HEK293 (cell line): ENCODE measurements around the gene WNT11.

Source experiments
- CTCF ChIA-PET: fragments of 350-600 bp; formaldehyde crosslinking; extraction: SDS; loops from one replicate; lab custom pipeline; 2021; ENCODE audit warnings: antibody characterized with exemption; lab: Yijun Ruan, JAX
- POLR2A ChIA-PET: fragments of 300-600 bp; formaldehyde crosslinking; extraction: SDS; loops from one replicate; lab custom pipeline; 2020; ENCODE audit warnings: antibody characterized with exemption, inconsistent platforms; lab: Yijun Ruan, JAX
- H3K27ac ChIP-seq: fragments of 200-500 bp; sonication (Bioruptor generic); 2 replicates; pipeline ENCODE4 v1.5.1; 2014; ENCODE audit warnings: low read depth, low read length, control low read depth, inconsistent platforms; ENCODE audit errors: extremely low read depth
- H3K36me3 ChIP-seq, 2 experiments: fragments of 200-500 bp in 1 of 2; sonication (Bioruptor generic) in 1 of 2; 1 replicate in 1 of 2; 2 replicates in 1 of 2; pipeline ENCODE4 v1.5.1; 2014 to 2017; ENCODE audit warnings: inconsistent platforms in 2 of 2, low read length in 2 of 2; ENCODE audit not compliant: control insufficient read depth in 2 of 2, insufficient read depth in 1 of 2
- H3K4me1 ChIP-seq: fragments of 200-500 bp; sonication (Bioruptor generic); 2 replicates; pipeline ENCODE4 v1.5.1; 2014; ENCODE audit warnings: mild to moderate bottlenecking, low read length, inconsistent platforms; ENCODE audit not compliant: control insufficient read depth, insufficient read depth
- H3K4me3 ChIP-seq: 2 replicates; pipeline ENCODE4 v1.5.1; 2011; ENCODE audit warnings: low read depth, mild to moderate bottlenecking, control low read depth, low read length, moderate library complexity
- H3K9me3 ChIP-seq: fragments of 200-500 bp; sonication (Bioruptor generic); 2 replicates; pipeline ENCODE4 v1.5.1; 2014; ENCODE audit warnings: low read depth, low read length, inconsistent platforms; ENCODE audit not compliant: control insufficient read depth, insufficient read depth
- FEZF1 ChIP-seq: fragments of 450-650 bp; formaldehyde crosslinking; IDR thresholded peaks from 2 replicates; pipeline ENCODE4 v1.5.1; 2016; ENCODE audit warnings: missing biosample characterization, missing genetic modification characterization
- HOXD13 ChIP-seq: sonication (generic); formaldehyde crosslinking; IDR thresholded peaks from 2 replicates; pipeline ENCODE4 v1.8.0; 2022; ENCODE audit warnings: missing genetic modification reagents, borderline replicate concordance
- SCRT2 ChIP-seq: fragments of 450-650 bp; formaldehyde crosslinking; IDR thresholded peaks from 2 replicates; pipeline ENCODE4 v1.5.1; 2016; ENCODE audit warnings: missing biosample characterization, missing genetic modification characterization
- SETDB1 ChIP-seq: IDR thresholded peaks from one replicate; pipeline ENCODE4 v1.6.1; 2017; ENCODE audit warnings: mild to moderate bottlenecking, low read length, moderate library complexity, mixed read lengths; ENCODE audit not compliant: insufficient read length
- ZBTB1 ChIP-seq: fragments of 450-650 bp; formaldehyde crosslinking; IDR thresholded peaks from 2 replicates; pipeline ENCODE4 v1.5.1; 2016; ENCODE audit warnings: missing biosample characterization, missing genetic modification characterization
- ZBTB17 ChIP-seq: fragments of 450-650 bp; formaldehyde crosslinking; IDR thresholded peaks from 2 replicates; pipeline ENCODE4 v1.5.1; 2016; ENCODE audit warnings: missing biosample characterization, missing genetic modification characterization
- ZBTB8A ChIP-seq: fragments of 450-650 bp; formaldehyde crosslinking; IDR thresholded peaks from 2 replicates; pipeline ENCODE4 v1.5.1; 2016; ENCODE audit warnings: missing biosample characterization, missing genetic modification characterization
- ZNF23 ChIP-seq: fragments of 450-650 bp; formaldehyde crosslinking; IDR thresholded peaks from 2 replicates; pipeline ENCODE4 v1.5.1; 2016; ENCODE audit warnings: missing biosample characterization, missing genetic modification characterization, borderline replicate concordance
- ZNF24 ChIP-seq: fragments of 450-650 bp; formaldehyde crosslinking; IDR thresholded peaks from 2 replicates; pipeline ENCODE4 v1.5.1; 2016; ENCODE audit warnings: missing biosample characterization, missing genetic modification characterization
- ZNF248 ChIP-seq: fragments of 450-650 bp; formaldehyde crosslinking; IDR thresholded peaks from 2 replicates; pipeline ENCODE4 v1.5.1; 2017; ENCODE audit warnings: missing biosample characterization, missing genetic modification characterization
- ZNF513 ChIP-seq: fragments of 450-650 bp; IDR thresholded peaks from 2 replicates; pipeline ENCODE4 v1.5.1; 2018; ENCODE audit warnings: missing biosample characterization, missing genetic modification characterization
- ZNF664 ChIP-seq: fragments of 450-650 bp; formaldehyde crosslinking; IDR thresholded peaks from 2 replicates; pipeline ENCODE4 v1.5.1; 2016; ENCODE audit warnings: missing biosample characterization, missing genetic modification characterization
- ZNF701 ChIP-seq: fragments of 450-650 bp; formaldehyde crosslinking; IDR thresholded peaks from 2 replicates; pipeline ENCODE4 v1.5.1; 2016; ENCODE audit warnings: missing biosample characterization, missing genetic modification characterization
- ZSCAN4 ChIP-seq: fragments of 450-650 bp; formaldehyde crosslinking; IDR thresholded peaks from 2 replicates; pipeline ENCODE4 v1.5.1; 2017; ENCODE audit warnings: missing biosample characterization, missing genetic modification characterization
- TF ChIP-seq, protein P1 (sequence below): fragments of 450-650 bp; formaldehyde crosslinking; IDR thresholded peaks from 2 replicates; pipeline ENCODE4 v1.5.1; 2017; ENCODE audit warnings: missing biosample characterization, missing genetic modification characterization
- TF ChIP-seq, protein P2 (sequence below): fragments of 450-650 bp; formaldehyde crosslinking; IDR thresholded peaks from 2 replicates; pipeline ENCODE4 v1.5.1; 2017; ENCODE audit warnings: missing biosample characterization, missing genetic modification characterization

Gene WNT11

DNA sequence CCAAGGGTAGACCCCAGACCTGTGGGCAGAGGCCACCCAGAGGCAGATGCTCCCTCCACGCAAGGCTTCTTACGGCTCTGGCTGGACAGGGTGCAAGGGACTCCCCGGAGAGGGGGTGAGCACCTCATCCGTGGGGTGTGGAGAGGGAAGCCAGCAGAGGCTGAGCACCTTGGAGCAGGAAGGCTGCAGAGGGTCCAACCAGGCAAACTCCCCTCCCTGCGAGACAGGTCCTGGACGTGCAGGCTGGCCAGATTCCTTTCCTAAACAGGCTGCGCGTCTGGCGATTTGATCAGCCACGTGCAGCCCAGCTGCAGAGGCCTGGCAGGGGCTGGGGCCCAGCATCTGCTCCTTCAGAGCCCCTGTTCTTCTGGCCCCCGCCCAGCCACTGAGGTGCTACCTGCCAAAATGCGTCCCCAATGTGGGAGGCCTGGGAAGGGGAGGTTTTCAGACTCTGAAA is 49.3 kb downstream of the WNT11 start:
- H3K9me3 ChIP-seq = no peaks in the 10 kb centered on the region
- no peak overlapping the region for H3K27ac ChIP-seq
- H3K4me1 ChIP-seq = no peaks in the 10 kb centered on the region
- ChIA-PET CTCF (no interaction called here), POLR2A (no interaction called here)
- TF ChIP-seq ZNF23 (tag by site-specific recombination) (no peak), SCRT2 (no peak)
- TF ChIP-seq, protein P1, sequence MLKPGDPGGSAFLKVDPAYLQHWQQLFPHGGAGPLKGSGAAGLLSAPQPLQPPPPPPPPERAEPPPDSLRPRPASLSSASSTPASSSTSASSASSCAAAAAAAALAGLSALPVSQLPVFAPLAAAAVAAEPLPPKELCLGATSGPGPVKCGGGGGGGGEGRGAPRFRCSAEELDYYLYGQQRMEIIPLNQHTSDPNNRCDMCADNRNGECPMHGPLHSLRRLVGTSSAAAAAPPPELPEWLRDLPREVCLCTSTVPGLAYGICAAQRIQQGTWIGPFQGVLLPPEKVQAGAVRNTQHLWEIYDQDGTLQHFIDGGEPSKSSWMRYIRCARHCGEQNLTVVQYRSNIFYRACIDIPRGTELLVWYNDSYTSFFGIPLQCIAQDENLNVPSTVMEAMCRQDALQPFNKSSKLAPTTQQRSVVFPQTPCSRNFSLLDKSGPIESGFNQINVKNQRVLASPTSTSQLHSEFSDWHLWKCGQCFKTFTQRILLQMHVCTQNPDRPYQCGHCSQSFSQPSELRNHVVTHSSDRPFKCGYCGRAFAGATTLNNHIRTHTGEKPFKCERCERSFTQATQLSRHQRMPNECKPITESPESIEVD (tag by site-specific recombination) = no peak
- TF ChIP-seq, protein P2, sequence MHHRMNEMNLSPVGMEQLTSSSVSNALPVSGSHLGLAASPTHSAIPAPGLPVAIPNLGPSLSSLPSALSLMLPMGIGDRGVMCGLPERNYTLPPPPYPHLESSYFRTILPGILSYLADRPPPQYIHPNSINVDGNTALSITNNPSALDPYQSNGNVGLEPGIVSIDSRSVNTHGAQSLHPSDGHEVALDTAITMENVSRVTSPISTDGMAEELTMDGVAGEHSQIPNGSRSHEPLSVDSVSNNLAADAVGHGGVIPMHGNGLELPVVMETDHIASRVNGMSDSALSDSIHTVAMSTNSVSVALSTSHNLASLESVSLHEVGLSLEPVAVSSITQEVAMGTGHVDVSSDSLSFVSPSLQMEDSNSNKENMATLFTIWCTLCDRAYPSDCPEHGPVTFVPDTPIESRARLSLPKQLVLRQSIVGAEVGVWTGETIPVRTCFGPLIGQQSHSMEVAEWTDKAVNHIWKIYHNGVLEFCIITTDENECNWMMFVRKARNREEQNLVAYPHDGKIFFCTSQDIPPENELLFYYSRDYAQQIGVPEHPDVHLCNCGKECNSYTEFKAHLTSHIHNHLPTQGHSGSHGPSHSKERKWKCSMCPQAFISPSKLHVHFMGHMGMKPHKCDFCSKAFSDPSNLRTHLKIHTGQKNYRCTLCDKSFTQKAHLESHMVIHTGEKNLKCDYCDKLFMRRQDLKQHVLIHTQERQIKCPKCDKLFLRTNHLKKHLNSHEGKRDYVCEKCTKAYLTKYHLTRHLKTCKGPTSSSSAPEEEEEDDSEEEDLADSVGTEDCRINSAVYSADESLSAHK (tag by site-specific recombination) = no peak
- no peaks in the 10 kb centered on the region for H3K36me3 ChIP-seq
- no peak overlapping the region for H3K4me3 ChIP-seq

DNA sequence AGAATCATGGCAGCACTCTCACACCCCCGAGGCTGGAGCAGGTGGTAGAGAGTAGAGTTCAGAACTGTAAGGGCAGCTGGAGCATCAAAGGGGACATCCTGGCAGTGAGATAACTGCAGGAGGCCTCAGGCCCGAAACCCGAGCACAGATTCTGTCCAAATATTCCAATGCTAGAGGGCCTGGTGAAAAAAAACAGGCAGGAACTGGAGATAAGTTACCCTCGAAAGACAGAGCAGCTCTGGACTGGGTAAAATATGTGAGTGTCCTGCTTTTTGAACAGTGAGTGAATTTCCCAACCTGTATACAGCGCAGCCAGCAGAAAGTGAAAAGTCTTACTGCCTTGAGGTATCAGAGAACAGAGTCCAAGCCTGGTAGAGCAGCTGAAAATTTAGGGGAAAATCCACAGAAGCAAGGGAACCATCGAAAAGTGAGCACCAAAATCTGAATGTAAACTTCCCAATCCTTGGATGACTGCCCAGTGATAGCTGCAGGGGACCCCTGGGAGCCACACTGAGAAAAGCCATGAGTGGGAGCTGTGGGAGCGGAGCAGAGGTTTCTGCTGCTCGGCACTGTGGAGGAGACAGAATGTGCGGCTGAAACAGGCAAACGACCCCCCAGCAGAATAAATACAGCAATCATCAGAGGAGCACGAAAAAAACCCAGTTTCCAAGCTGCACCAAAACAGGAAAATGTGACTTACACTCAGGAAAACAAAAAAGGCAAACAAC is 50.6 kb downstream of the WNT11 start:
- ChIA-PET POLR2A (interaction anchor here (0.6 kb wide), 1 partner anchor 25 kb away, joined by 3 read pairs; no protein-coding TSS in a partner anchor), CTCF (interaction anchor here (0.5 to 2.2 kb wide), 3 partner anchors 50 to 259 kb away, joined by 3 to 10 read pairs (median 5); no protein-coding TSS in a partner anchor)
- no peak overlapping the region for H3K4me3 ChIP-seq
- no peaks in the 10 kb centered on the region for H3K9me3 ChIP-seq
- H3K4me1 ChIP-seq = no peaks in the 10 kb centered on the region
- no peaks in the 10 kb centered on the region for H3K36me3 ChIP-seq
- TF ChIP-seq ZNF701 (tag by site-specific recombination) (no peak), ZNF24 (no peak), ZNF248 (tag by site-specific recombination) (no peak), ZNF664 (tag by site-specific recombination) (no peak), ZSCAN4 (tag by site-specific recombination) (no peak), ZNF513 (no peak), SETDB1 (no peak), ZBTB1 (no peak), ZBTB17 (no peak), FEZF1 (tag by site-specific recombination) (no peak), ZBTB8A (no peak), HOXD13 (no peak)
- no peak overlapping the region for H3K27ac ChIP-seq
